Ovary (tissue), 9 donors: Measurements from ENCODE around the gene TNFRSF4. TPM values are rescaled to one million over a fixed set of nuclear protein-coding genes. Genes with fewer than 3 reads are reported as not detected.

Experiments
- DNase-seq, 5 donors: peaks; one replicate each; pipeline ENCODE4 v3.0.0-alpha.2; 2019 to 2020
- H3K27ac ChIP-seq, 2 donors: fragments of 200-600 bp; one replicate each; pipeline versions ENCODE4 v1.5.1 to v1.8.0; 2019 to 2022
- H3K27me3 ChIP-seq: fragments of 200-600 bp; one replicate; pipeline ENCODE4 v1.8.0; 2022
- H3K36me3 ChIP-seq: fragments of 200-600 bp; sonication (generic); one replicate; pipeline ENCODE4 v1.5.1; 2019
- H3K4me1 ChIP-seq: one replicate; pipeline ENCODE4 v1.8.1; 2013; ENCODE audit warnings: mild to moderate bottlenecking, moderate library complexity; ENCODE audit not compliant: insufficient read depth
- H3K4me3 ChIP-seq: fragments of 200-600 bp; sonication (generic); one replicate; pipeline ENCODE4 v1.5.1; 2017
- H3K9me3 ChIP-seq, 2 donors: fragments of 200-600 bp in 1 of 2; sonication (generic) in 1 of 2; one replicate each; pipeline versions ENCODE4 v1.5.1 to v1.8.1; 2013 to 2019; ENCODE audit warnings: mild to moderate bottlenecking in 1 of 2, moderate library complexity in 1 of 2
- CTCF ChIP-seq, 3 donors: fragments of 450-650 bp in 2 of 3; fragments of 200-600 bp in 1 of 3; IDR thresholded peaks; one replicate each; pipeline versions ENCODE4 v1.5.1 to v1.8.0; 2016 to 2022; ENCODE audit warnings: antibody characterized with exemption in 3 of 3, mild to moderate bottlenecking in 1 of 3
- EP300 ChIP-seq: sonication (generic); formaldehyde crosslinking; IDR thresholded peaks from one replicate; pipeline ENCODE4 v1.6.1; 2017; ENCODE audit warnings: antibody characterized with exemption
- POLR2A ChIP-seq: fragments of 450-650 bp; IDR thresholded peaks from one replicate; pipeline ENCODE4 v1.6.1; 2017; ENCODE audit warnings: antibody characterized with exemption, mild to moderate bottlenecking, moderate library complexity
- WGBS, 3 donors: extraction: QIAGEN DNeasy Blood & Tissue Kit in 1 of 3; methylation state at CpG; one replicate each; pipeline versions ENCODE4 v1.1.5 to v1.1.7; 2013 to 2017; 5-methylcytosine and 5-hydroxymethylcytosine counted together
- intact Hi-C, 4 donors: fragments of 100-400 bp; cut with DNase I; formaldehyde crosslinking; loops; one replicate each; pipeline versions ENCODE4 v1.11.0 to v1.15.1; 2022 to 2023
- polyA plus RNA-seq, 2 donors: library from polyadenylated mRNA; stranded (reverse); fragments of 200-250 nt in 1 of 2; fragments of 350-450 nt in 1 of 2; fragmentation: Illumina TruSeq in 1 of 2; extraction: RNeasy Lipid Tissue Mini Kit (QIAGEN cat#74804) in 1 of 2; gene quantifications; one replicate each; pipeline ENCODE4 v1.2.3, GENCODE V29; 2013 to 2014
- total RNA-seq, 7 donors: library from RNA; depleted of rRNA in 2 of 7; stranded (reverse); fragments of >200 nt in 2 of 7; fragmentation: NEBNext Ultra II Directional in 3 of 7; extraction: Animal tissue kit (Norgen Biotek cat#: 25700) in 3 of 7; gene quantifications; one replicate each; pipeline versions ENCODE4 v1.1.0 to v1.2.4, GENCODE V29; 2016 to 2023
- donor health status: DM: no; HTN: no; CAD: no; lungs with moderate emphysema.
- donor health status: DM: no; HTN: no; CAD: no.
- donor health status: Bipolar disorder and iron deficiency.
- donor health status: DM: yes; HTN: yes; CAD: no.
- donor health status: DM: no; HTN: no; CAD: no.
- donor health status: DM: yes; HTN: yes; CAD: no.

TNFRSF4 gene
- total and polyA plus RNA-seq, 9 donors = 0.37 to 2.5 (median 0.89) TPM; not detected in 1

DNA sequence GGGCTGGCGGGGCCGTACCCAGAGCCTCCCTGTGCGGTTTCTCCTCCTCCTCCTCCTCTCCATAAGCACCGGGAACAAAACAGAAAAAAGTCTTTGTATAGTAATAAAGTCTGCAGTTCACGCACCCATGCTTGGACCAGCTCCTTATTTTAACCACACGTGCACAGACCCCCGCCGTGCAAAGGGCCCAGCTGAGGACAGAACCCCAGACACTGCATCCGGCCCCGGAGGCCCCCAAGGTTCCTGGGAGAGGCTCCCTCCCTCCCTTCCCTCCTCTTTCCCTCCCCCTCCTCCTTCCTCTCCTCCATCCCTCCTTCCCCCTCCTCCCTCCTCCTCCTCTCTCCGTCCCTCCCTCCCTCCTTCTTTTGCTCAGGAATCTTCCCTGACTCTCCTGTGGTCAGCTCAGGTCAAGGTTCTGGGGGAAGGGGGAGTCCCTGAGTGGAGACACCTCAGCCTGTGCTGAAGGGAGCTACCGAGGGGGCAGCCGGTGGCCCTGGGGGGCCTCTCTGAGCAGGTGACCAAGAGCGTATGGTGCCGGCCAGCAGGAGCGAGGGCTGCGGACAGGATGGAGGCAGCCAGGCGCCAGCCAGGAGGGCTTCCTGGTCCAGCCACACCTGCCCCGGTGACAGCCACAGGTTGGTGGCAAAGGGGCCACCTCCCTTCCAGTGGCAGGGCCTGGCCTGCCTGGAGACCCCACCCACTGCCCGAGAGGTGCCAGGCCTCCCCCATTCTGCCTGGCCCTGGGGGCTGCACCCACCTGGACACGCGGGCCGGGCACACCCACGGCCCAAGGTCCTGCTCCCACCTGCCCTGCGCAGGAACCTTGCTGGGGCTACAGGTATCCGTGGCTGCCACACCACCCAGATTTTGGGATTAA, 43.5 kb downstream of the TNFRSF4 start:
- Histone ChIP-seq H3K9me3 (no peaks in the 10 kb centered on the region), H3K27ac (no peak overlapping the region), H3K4me1 (no peaks in the 10 kb centered on the region), H3K27me3 (no peaks in the 10 kb centered on the region), H3K36me3 (no peaks in the 10 kb centered on the region), H3K4me3 (no peak overlapping the region)
- intact Hi-C loops = no loop called here
- WGBS, 3 donors = 17 to 30% (median 18%) methylated on average over 26 of the region's 26 CpGs
- TF ChIP-seq POLR2A (no peak), CTCF (IDR thresholded peaks at IDR 0.05) (no peak), EP300 (no peak)
- peak in 1 of 5 donors; percentile 6 for DNase-seq

DNA sequence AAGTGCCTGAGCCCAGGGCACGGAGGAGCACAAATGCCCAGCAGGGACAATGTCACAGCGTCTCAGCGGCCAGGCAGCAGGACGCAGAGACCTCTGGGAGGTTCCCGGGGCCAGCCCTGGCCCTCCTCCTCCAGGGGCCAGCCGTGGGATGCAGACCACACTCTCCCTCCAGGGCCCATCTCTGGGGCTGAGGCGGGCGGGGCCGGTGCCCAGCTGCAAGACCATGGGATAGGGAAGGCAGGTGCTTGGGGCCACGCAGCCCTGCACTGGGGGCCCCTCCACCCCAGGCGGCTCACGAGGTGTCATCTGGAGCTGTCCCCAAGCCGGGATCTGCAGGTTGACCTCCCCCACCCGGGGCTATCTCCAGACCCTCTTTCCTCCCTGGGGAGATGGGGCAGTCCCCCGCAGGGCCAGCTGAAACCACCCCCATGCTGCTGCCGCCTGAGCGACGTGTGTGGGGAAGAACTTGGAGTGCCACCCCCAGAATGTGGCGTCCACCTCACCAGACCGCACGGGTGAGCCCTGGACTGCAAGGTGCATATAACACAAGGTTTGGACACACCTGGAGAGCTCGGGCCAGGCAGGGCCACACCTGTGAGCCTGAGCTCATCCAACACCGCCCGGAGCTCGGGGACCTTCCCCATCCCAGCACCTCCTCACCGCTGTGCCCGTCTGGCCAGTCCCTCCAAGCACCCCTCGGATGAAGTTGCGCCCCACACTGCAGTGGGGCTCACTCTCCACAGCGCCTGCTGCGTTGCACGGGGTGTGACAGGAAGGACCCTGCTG, 44.3 kb downstream of the TNFRSF4 start:
- Histone ChIP-seq H3K27me3 (no peaks in the 10 kb centered on the region), H3K36me3 (no peaks in the 10 kb centered on the region), H3K9me3 (no peaks in the 10 kb centered on the region), H3K4me3 (no peak overlapping the region), H3K4me1 (no peaks in the 10 kb centered on the region), H3K27ac (no peak overlapping the region)
- WGBS, 3 donors = 37 to 56% (median 38%) methylated on average over 20 to 32 of the region's 32 CpGs
- no peak for TF ChIP-seq POLR2A
- TF ChIP-seq CTCF (IDR thresholded peaks at IDR 0.05) = no peak
- TF ChIP-seq EP300 = no peak
- peak in 1 of 5 donors; percentile 9 for DNase-seq
- intact Hi-C loops = no loop called here

- Histone ChIP-seq H3K27me3 (no peaks in the 10 kb centered on the region), H3K9me3 (no peaks in the 10 kb centered on the region), H3K36me3 (no peaks in the 10 kb centered on the region), H3K4me3 (no peak overlapping the region), H3K4me1 (no peaks in the 10 kb centered on the region), H3K27ac (no peak overlapping the region)
- WGBS, 3 donors = 50 to 66% (median 54%) methylated on average over 28 to 37 of the region's 37 CpGs
- intact Hi-C loops = no loop called here
- peak in 1 of 5 donors; percentile 10 for DNase-seq
- TF ChIP-seq POLR2A (no peak), EP300 (no peak), CTCF (IDR thresholded peaks at IDR 0.05) (no peak)
Observed at GRCh38 chr1:1168451-1169411, 45.2 kb downstream of the TNFRSF4 start.

DNA sequence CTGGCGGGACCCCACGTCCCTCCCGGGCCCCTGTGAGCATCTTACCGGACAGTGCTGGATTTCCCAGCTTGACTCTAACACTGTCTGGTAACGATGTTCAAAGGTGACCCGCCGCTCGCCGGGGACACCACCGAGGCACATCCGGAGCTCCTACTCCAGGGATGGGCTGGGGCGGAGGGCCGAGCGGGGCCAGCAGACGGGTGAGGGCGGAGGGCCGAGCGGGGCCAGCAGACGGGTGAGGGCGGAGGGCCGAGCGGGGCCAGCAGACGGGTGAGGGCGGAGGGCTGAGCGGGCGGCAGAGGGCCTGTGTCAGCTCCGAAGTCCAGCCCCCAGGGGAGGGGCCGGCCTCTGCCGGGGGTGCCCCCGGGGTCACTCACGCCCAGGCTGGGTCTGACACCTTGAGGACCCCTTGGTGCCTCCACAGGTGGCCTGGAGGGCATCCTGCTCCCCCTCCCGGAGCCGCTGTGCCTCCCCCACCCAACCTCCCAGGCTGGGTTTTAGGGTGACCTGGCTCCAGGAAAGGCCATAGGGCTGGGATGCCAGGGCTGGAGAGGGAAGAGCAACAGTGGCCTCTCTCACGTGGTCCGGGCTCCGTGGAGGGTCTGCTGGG, 46.0 kb downstream of the TNFRSF4 start:
- H3K36me3 ChIP-seq = no peaks in the 10 kb centered on the region
- no peak overlapping the region for H3K27ac ChIP-seq
- TF ChIP-seq POLR2A = no peak
- no peak for TF ChIP-seq CTCF (IDR thresholded peaks at IDR 0.05)
- no peak for TF ChIP-seq EP300
- DNase-seq = no peak
- no peaks in the 10 kb centered on the region for H3K9me3 ChIP-seq
- WGBS, 3 donors = 70 to 72% (median 72%) methylated on average over 36 of the region's 36 CpGs
- intact Hi-C loops = no loop called here
- no peak overlapping the region for H3K4me3 ChIP-seq
- no peaks in the 10 kb centered on the region for H3K4me1 ChIP-seq
- no peaks in the 10 kb centered on the region for H3K27me3 ChIP-seq
